K562 (cell line): ENCODE results near the gene CSNK1G1. TPM values are rescaled to one million over a fixed set of nuclear protein-coding genes. Genes with fewer than 3 reads are reported as not detected.

Experiments used
- ATAC-seq: fragments of 200-7000 bp; cut with Tn5 transposase; 3 replicates; pipeline ENCODE4 v1.9.1; 2020; ENCODE audit warnings: moderate library complexity
- BruUV-seq: library from RNA; stranded (reverse); fragments of 400-500 nt; replicated peaks from 2 replicates; lab custom pipeline; 2021; lab: Mats Ljungman, UMichigan
- CTCF ChIA-PET: fragments of 300-600 bp; formaldehyde crosslinking; extraction: SDS; loops from one replicate; lab custom pipeline; 2021; ENCODE audit warnings: low intra/inter-chr PET ratio; lab: Yijun Ruan, JAX
- POLR2A ChIA-PET: fragments of 300-600, 350-650 bp; sonication (Branson Sonifier 250); formaldehyde crosslinking; extraction: SDS; loops from one replicate; lab custom pipeline; 2021; ENCODE audit warnings: antibody characterized with exemption, inconsistent platforms; lab: Yijun Ruan, JAX
- DNase-seq, 4 experiments: peaks; one replicate each; pipeline versions ENCODE4 v3.0.0 to v3.0.0-alpha.2; 2011 to 2018; ENCODE audit warnings: low spot score in 3 of 4, mixed read lengths in 3 of 4; ENCODE audit errors: extremely low read depth in 1 of 4
- FAIRE-seq: peaks from 2 replicates; lab custom pipeline; 2011; peaks lifted over from hg19 to GRCh38; lab: Jason Lieb, UNC
- H2AFZ ChIP-seq: 2 replicates; pipeline ENCODE4 v1.6.0; 2011; ENCODE audit warnings: low read depth, low read length, control low read depth, inconsistent platforms
- H3K27ac ChIP-seq: fragments of 200-600 bp; 3 replicates; pipeline ENCODE4 v1.8.0; 2011; ENCODE audit warnings: low read depth, mild to moderate bottlenecking, control low read depth, inconsistent platforms, low read length, moderate library complexity, mixed read lengths; ENCODE audit errors: extremely low read depth
- H3K27me3 ChIP-seq, 2 experiments: fragments of 300-600 bp in 1 of 2; 2 replicates in 1 of 2; 3 replicates in 1 of 2; pipeline versions ENCODE4 v1.6.0 to v1.8.0; 2011; ENCODE audit warnings: inconsistent platforms in 2 of 2, low read length in 2 of 2, mild to moderate bottlenecking in 1 of 2, mixed read lengths in 1 of 2, moderate library complexity in 1 of 2; ENCODE audit not compliant: control insufficient read depth in 2 of 2, insufficient read depth in 2 of 2
- H3K36me3 ChIP-seq: fragments of 300-600 bp; 3 replicates; pipeline ENCODE4 v1.8.0; 2011; ENCODE audit warnings: mild to moderate bottlenecking, low read length, inconsistent platforms; ENCODE audit not compliant: control insufficient read depth, insufficient read depth
- H3K4me1 ChIP-seq, 2 experiments: fragments of 200-600 bp in 1 of 2; replicated peaks in 1 of 2; 2 replicates in 1 of 2; 3 replicates in 1 of 2; pipeline versions ENCODE4 v1.5.1 to v1.8.0; 2011; ENCODE audit warnings: inconsistent platforms in 2 of 2, low read length in 2 of 2, mild to moderate bottlenecking in 1 of 2, mixed read lengths in 1 of 2, moderate library complexity in 1 of 2; ENCODE audit not compliant: control insufficient read depth in 2 of 2, insufficient read depth in 2 of 2
- H3K4me2 ChIP-seq: 2 replicates; pipeline ENCODE4 v1.6.1; 2011; ENCODE audit warnings: low read length, control low read depth, inconsistent platforms, mixed read lengths; ENCODE audit not compliant: insufficient read depth
- H3K4me3 ChIP-seq: fragments of 200-600 bp; sonication (generic), shearing (Covaris generic); 2 replicates; pipeline ENCODE4 v1.5.1; 2016; ENCODE audit warnings: control low read depth, inconsistent platforms
- H3K79me2 ChIP-seq: fragments of 200-600 bp; 3 replicates; pipeline ENCODE4 v1.8.0; 2011; ENCODE audit warnings: low read length, inconsistent platforms; ENCODE audit not compliant: control insufficient read depth, insufficient read depth
- H3K9ac ChIP-seq, 2 experiments: 2 replicates each; pipeline versions ENCODE4 v1.6.0 to v1.6.1; 2011; ENCODE audit warnings: low read depth in 2 of 2, low read length in 2 of 2, control low read depth in 1 of 2, inconsistent platforms in 1 of 2, mild to moderate bottlenecking in 1 of 2, mixed read lengths in 1 of 2; ENCODE audit not compliant: insufficient read depth in 1 of 2
- H3K9me1 ChIP-seq: one replicate; pipeline ENCODE4 v1.6.0; 2011; ENCODE audit warnings: inconsistent platforms, mild to moderate bottlenecking, low read length, moderate library complexity; ENCODE audit not compliant: control insufficient read depth, insufficient read depth
- H3K9me3 ChIP-seq: replicated peaks from 2 replicates; pipeline ENCODE4 v1.5.1; 2011; ENCODE audit warnings: low read depth, low read length, inconsistent platforms; ENCODE audit not compliant: control insufficient read depth, insufficient read depth
- H4K20me1 ChIP-seq: replicated peaks from 2 replicates; pipeline ENCODE4 v1.6.1; 2011; ENCODE audit warnings: low read length, inconsistent platforms, mixed read lengths; ENCODE audit not compliant: control insufficient read depth, insufficient read depth
- ELF4 ChIP-seq: fragments of 450-650 bp; formaldehyde crosslinking; IDR thresholded peaks from 2 replicates; pipeline ENCODE4 v1.4.0; 2022; ENCODE audit warnings: missing genetic modification characterization
- GATAD2A ChIP-seq: fragments of 450-650 bp; IDR thresholded peaks from 2 replicates; pipeline ENCODE4 v1.6.1; 2017
- HNRNPUL1 ChIP-seq: fragments of 200-400 bp; formaldehyde crosslinking; IDR thresholded peaks from 2 replicates; pipeline ENCODE4 v1.6.1; 2017; ENCODE audit warnings: low read length
- HSF4 ChIP-seq: fragments of 250-450 bp; sonication (Bioruptor Pico); IDR thresholded peaks from 2 replicates; pipeline ENCODE4 v2.1.2; 2022; ENCODE audit warnings: mild to moderate bottlenecking, moderate library complexity, borderline replicate concordance
- ILF3 ChIP-seq: fragments of 450-650 bp; IDR thresholded peaks from 2 replicates; pipeline ENCODE4 v1.6.1; 2018; ENCODE audit warnings: antibody characterized with exemption, mild to moderate bottlenecking, moderate library complexity, borderline replicate concordance
- LCOR ChIP-seq: sonication (generic); formaldehyde crosslinking; IDR thresholded peaks from 2 replicates; pipeline ENCODE4 v1.8.0; 2022; ENCODE audit warnings: mild to moderate bottlenecking, missing genetic modification reagents
- MAFF ChIP-seq: IDR thresholded peaks from 2 replicates; pipeline ENCODE4 v1.6.1; 2012; ENCODE audit warnings: low read length, improper control_type of control experiment
- MYC ChIP-seq, 2 experiments: fragments of 250-450 bp in 1 of 2; sonication (Bioruptor Pico) in 1 of 2; IDR thresholded peaks; 2 replicates each; pipeline versions ENCODE4 v1.5.1 to v1.6.1; 2012 to 2021; ENCODE audit warnings: low read depth in 2 of 2, borderline replicate concordance in 1 of 2, improper control_type of control experiment in 1 of 2, low read length in 1 of 2, mild to moderate bottlenecking in 1 of 2, moderate library complexity in 1 of 2
- NBN ChIP-seq: fragments of 450-650 bp; IDR thresholded peaks from 2 replicates; pipeline ENCODE4 v1.6.1; 2016; ENCODE audit warnings: low read depth, mild to moderate bottlenecking
- PHTF2 ChIP-seq: fragments of 250-450 bp; sonication (Bioruptor Pico); IDR thresholded peaks from 2 replicates; pipeline ENCODE4 v1.5.0; 2021; ENCODE audit warnings: mild to moderate bottlenecking
- SRSF7 ChIP-seq: fragments of 200-400 bp; formaldehyde crosslinking; optimal IDR thresholded peaks from 2 replicates; pipeline ENCODE3; 2017; ENCODE audit warnings: mild to moderate bottlenecking, low read depth, low read length
- STAT5B ChIP-seq: fragments of 250-450 bp; sonication (Bioruptor Pico); IDR thresholded peaks from 2 replicates; pipeline ENCODE4 v1.8.0; 2021; ENCODE audit warnings: mild to moderate bottlenecking, inconsistent platforms
- ZNF384 ChIP-seq: IDR thresholded peaks from 2 replicates; pipeline ENCODE4 v1.6.1; 2012; ENCODE audit warnings: low read depth, low read length, improper control_type of control experiment
- ZNF444 ChIP-seq: fragments of 250-450 bp; sonication (Bioruptor Pico); IDR thresholded peaks from 2 replicates; pipeline ENCODE4 v1.4.0; 2020; ENCODE audit warnings: mild to moderate bottlenecking, moderate library complexity
- ZNF77 ChIP-seq: fragments of 250-450 bp; sonication (Bioruptor Pico); IDR thresholded peaks from 2 replicates; pipeline ENCODE4 v1.5.0; 2020
- WGBS: fragments of 100-300 bp; shearing (Covaris generic); methylation state at CpG from one replicate; pipeline ENCODE4 v1.1.6; 2016; ENCODE audit warnings: low coverage, mixed read lengths; ENCODE audit not compliant: insufficient coverage; ENCODE audit errors: missing lambda C conversion rate; 5-methylcytosine and 5-hydroxymethylcytosine counted together
- in situ Hi-C: fragments of 300-500 bp; cut with MboI; formaldehyde crosslinking; loops from 4 replicates; pipeline ENCODE4 v1.15.0; 2018; ENCODE audit warnings: inconsistent platforms, mixed read lengths
- intact Hi-C: fragments of 100-400 bp; cut with micrococcal nuclease; formaldehyde crosslinking; loops from 2 replicates; pipeline ENCODE4 v1.14.2; 2022
- polyA plus RNA-seq, 8 experiments: library from polyadenylated mRNA; depleted of rRNA in 4 of 8; stranded (reverse) in 5 of 8; unstranded in 3 of 8; fragments of >200 nt; fragmentation: Nextera tagmentation in 2 of 8; fragmentation: Illumina TruSeq in 1 of 8; extraction: Ambion mirVana in 2 of 8; extraction: Trizol in 1 of 8; gene quantifications; 2 replicates each; pipeline versions ENCODE4 v1.2.1 to v1.2.3, GENCODE V29; 2011 to 2014; ENCODE audit warnings: inconsistent platforms in 1 of 8, missing spikeins in 1 of 8
- total RNA-seq, 7 experiments: library from RNA; depleted of rRNA in 6 of 7; stranded (reverse); fragments of >200 nt in 6 of 7; fragmentation: Illumina TruSeq in 2 of 7; extraction: Trizol in 2 of 7; gene quantifications; 2 replicates each; pipeline versions ENCODE4 v1.2.1 to v1.2.3, GENCODE V29; 2011 to 2021; ENCODE audit warnings: low replicate concordance in 1 of 7
- TF ChIP-seq, protein P1 (sequence below): fragments of 250-450 bp; sonication (Bioruptor Pico); IDR thresholded peaks from 2 replicates; pipeline ENCODE4 v1.5.0; 2020; ENCODE audit warnings: mild to moderate bottlenecking
- TF ChIP-seq, protein P2 (sequence below): fragments of 250-450 bp; sonication (Bioruptor Pico); IDR thresholded peaks from 2 replicates; pipeline ENCODE4 v1.6.1; 2021; ENCODE audit warnings: mild to moderate bottlenecking

Gene CSNK1G1
- total and polyA plus RNA-seq, 9 of the 15 experiments (the other 6 are each of a cell fraction or from before 2014, with no cell fraction given): 4.5 to 18.5 (median 9.5) TPM

DNA sequence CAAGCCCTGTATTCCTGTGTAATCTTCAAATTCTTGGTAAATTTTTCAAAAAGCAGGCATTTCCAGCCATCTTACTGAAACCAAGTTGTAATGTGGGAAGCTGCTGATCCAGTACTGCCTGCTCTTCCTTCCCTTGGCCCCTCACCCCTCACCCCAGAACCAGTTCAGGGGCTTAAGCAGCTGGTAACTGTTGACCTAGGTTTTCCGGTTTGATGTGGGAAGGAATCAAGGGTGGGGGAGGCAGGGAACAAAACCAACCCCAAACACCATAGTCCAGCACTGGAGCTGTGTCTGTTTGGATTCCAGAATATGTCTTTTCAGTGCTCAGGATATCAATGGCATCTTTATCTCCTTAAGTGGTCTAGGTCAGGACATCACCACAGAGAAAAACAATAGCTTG lies 233.5 kb downstream of the CSNK1G1 start (continued):
- TF ChIP-seq LCOR (CRISPR knock-in tag): no peak
- no peak for TF ChIP-seq MYC (IDR thresholded peaks at IDR 0.05; ENCODE audit: low read depth, low read length)
- no peak for TF ChIP-seq MYC (CRISPR knock-in tag; IDR thresholded peaks at IDR 0.05; ENCODE audit: borderline replicate concordance, low read depth)
- no peak for TF ChIP-seq STAT5B (CRISPR knock-in tag)
- no peak for TF ChIP-seq PHTF2
- no peak for TF ChIP-seq ELF4 (CRISPR knock-in tag)
- TF ChIP-seq SRSF7: no peak
- TF ChIP-seq, protein P1, sequence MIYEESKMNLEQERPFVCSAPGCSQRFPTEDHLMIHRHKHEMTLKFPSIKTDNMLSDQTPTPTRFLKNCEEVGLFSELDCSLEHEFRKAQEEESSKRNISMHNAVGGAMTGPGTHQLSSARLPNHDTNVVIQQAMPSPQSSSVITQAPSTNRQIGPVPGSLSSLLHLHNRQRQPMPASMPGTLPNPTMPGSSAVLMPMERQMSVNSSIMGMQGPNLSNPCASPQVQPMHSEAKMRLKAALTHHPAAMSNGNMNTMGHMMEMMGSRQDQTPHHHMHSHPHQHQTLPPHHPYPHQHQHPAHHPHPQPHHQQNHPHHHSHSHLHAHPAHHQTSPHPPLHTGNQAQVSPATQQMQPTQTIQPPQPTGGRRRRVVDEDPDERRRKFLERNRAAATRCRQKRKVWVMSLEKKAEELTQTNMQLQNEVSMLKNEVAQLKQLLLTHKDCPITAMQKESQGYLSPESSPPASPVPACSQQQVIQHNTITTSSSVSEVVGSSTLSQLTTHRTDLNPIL (CRISPR knock-in tag): no peak

DNA sequence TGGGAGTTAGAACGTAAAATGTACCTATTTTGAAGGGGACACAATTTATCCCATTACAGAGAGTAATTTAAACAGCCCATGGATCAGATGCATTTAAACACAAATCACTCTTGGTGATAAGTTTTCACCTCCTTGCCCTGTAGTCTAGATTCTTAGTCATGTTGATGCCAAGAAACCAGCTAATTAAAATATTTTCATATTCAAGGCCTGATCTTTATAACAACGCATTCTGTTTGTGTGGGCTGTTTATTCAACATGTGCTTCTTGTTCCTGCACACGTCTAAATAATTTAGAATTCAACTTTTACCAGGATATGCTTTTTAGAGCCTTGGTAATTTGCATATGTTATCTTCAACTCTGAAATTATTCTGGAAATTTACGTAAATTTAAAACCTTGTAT lies 234.4 kb downstream of the CSNK1G1 start:
- no TSS peak for BruUV-seq
- ATAC-seq: no peak
- Histone ChIP-seq H3K27ac (no peak overlapping the region), H4K20me1 (no peaks in the 10 kb centered on the region)
- TF ChIP-seq MAFF (no peak), ZNF77 (CRISPR knock-in tag) (no peak), SRSF7 (no peak), ILF3 (no peak), GATAD2A (no peak), NBN (no peak), ZNF384 (no peak), HNRNPUL1 (no peak), HSF4 (CRISPR knock-in tag) (no peak), ZNF444 (CRISPR knock-in tag) (no peak)
- TF ChIP-seq, protein P2, sequence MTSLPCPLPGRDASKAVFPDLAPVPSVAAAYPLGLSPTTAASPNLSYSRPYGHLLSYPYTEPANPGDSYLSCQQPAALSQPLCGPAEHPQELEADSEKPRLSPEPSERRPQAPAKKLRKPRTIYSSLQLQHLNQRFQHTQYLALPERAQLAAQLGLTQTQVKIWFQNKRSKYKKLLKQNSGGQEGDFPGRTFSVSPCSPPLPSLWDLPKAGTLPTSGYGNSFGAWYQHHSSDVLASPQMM: no peak
- TF ChIP-seq, all 486 proteins: peak for 0
- WGBS: 93% methylated on average over 4 of the region's 4 CpGs
- no peak overlapping the region for H2AFZ ChIP-seq
- H3K4me2 ChIP-seq: no peak overlapping the region
- DNase-seq: no peak
- H3K9me1 ChIP-seq: no peaks in the 10 kb centered on the region
- H3K4me1 ChIP-seq: no peaks in the 10 kb centered on the region
- H3K9ac ChIP-seq: no peak overlapping the region
- H3K4me3 ChIP-seq: no peak overlapping the region
- ChIA-PET POLR2A (interaction anchor here (2.2 kb wide), 1 partner anchor 10 kb away, joined by 11 read pairs; no protein-coding TSS in a partner anchor), CTCF (no interaction called here)
- H3K36me3 ChIP-seq: peaks cover 78% of the 10 kb centered on the region
- in situ Hi-C loops (no loop called here), intact Hi-C loops (no loop called here)
- no peaks in the 10 kb centered on the region for H3K79me2 ChIP-seq
- H3K9me3 ChIP-seq: no peaks in the 10 kb centered on the region
- FAIRE-seq: no peak
- H3K27me3 ChIP-seq: no peaks in the 10 kb centered on the region
